HepG2 (cell line): Measurements from ENCODE around the gene SLC22A31. TPM values are rescaled to one million over a fixed set of nuclear protein-coding genes. Genes with fewer than 3 reads are reported as not detected.

ENCODE experiments used
- BHLHE40 ChIP-seq: IDR thresholded peaks from 2 replicates; pipeline ENCODE4 v1.6.1; 2011; ENCODE audit warnings: low read length, improper control_type of control experiment
- HNRNPK ChIP-seq: fragments of 200-400 bp; formaldehyde crosslinking; IDR thresholded peaks from 2 replicates; pipeline ENCODE4 v1.6.1; 2018; ENCODE audit warnings: low read length, low read depth, moderate library complexity, mild to moderate bottlenecking; ENCODE audit not compliant: poor library complexity, severe bottlenecking
- HOXA3 ChIP-seq: sonication (generic); formaldehyde crosslinking; IDR thresholded peaks from 2 replicates; pipeline ENCODE4 v1.5.0; 2020; ENCODE audit warnings: missing genetic modification reagents
- HOXA9 ChIP-seq: sonication (generic); formaldehyde crosslinking; IDR thresholded peaks from 2 replicates; pipeline ENCODE4 v1.8.1; 2022; ENCODE audit warnings: missing genetic modification reagents, mild to moderate bottlenecking, moderate library complexity, borderline replicate concordance
- NR2F6 ChIP-seq, 2 experiments: IDR thresholded peaks; 2 replicates each; pipeline ENCODE4 v1.6.1; 2016; ENCODE audit warnings: antibody characterized with exemption in 1 of 2, mild to moderate bottlenecking in 1 of 2
- PCBP1 ChIP-seq: fragments of 200-400 bp; formaldehyde crosslinking; IDR thresholded peaks from 2 replicates; pipeline ENCODE4 v1.6.1; 2017; ENCODE audit warnings: mild to moderate bottlenecking, low read depth, low read length, borderline replicate concordance
- POLR2A ChIP-seq, 2 experiments: IDR thresholded peaks; 2 replicates each; pipeline ENCODE4 v1.6.1; 2011; ENCODE audit warnings: low read depth in 2 of 2, low read length in 2 of 2, mild to moderate bottlenecking in 1 of 2, moderate library complexity in 1 of 2; ENCODE audit not compliant: insufficient read depth in 1 of 2
- POLR2G ChIP-seq: fragments of 200-400 bp; formaldehyde crosslinking; IDR thresholded peaks from 2 replicates; pipeline ENCODE4 v1.6.1; 2018; ENCODE audit warnings: mild to moderate bottlenecking, low read depth, low read length, moderate library complexity
- RBFOX2 ChIP-seq: fragments of 200-400 bp; formaldehyde crosslinking; IDR thresholded peaks from 2 replicates; pipeline ENCODE4 v1.6.1; 2017; ENCODE audit warnings: low read depth, mild to moderate bottlenecking, low read length
- RXRA ChIP-seq: sonication (generic); formaldehyde crosslinking; IDR thresholded peaks from 2 replicates; pipeline ENCODE4 v1.5.1; 2020; ENCODE audit warnings: missing genetic modification reagents
- SALL2 ChIP-seq: sonication (generic); formaldehyde crosslinking; IDR thresholded peaks from 2 replicates; pipeline ENCODE4 v1.8.1; 2023; ENCODE audit warnings: mild to moderate bottlenecking, missing genetic modification reagents, inconsistent platforms
- SIN3A ChIP-seq: IDR thresholded peaks from 2 replicates; pipeline ENCODE4 v1.6.1; 2011; ENCODE audit warnings: low read depth, mild to moderate bottlenecking, control low read depth, low read length, borderline replicate concordance
- TFDP1 ChIP-seq: IDR thresholded peaks from 2 replicates; pipeline ENCODE4 v1.6.1; 2016; ENCODE audit warnings: missing compliant biosample characterization, missing genetic modification reagents, borderline replicate concordance
- YY1 ChIP-seq: IDR thresholded peaks from 2 replicates; pipeline ENCODE4 v1.6.1; 2011; ENCODE audit warnings: low read length, low read depth, moderate library complexity, mild to moderate bottlenecking; ENCODE audit not compliant: insufficient read depth, insufficient replicate concordance
- ZC3H13 ChIP-seq: sonication (generic); formaldehyde crosslinking; IDR thresholded peaks from 2 replicates; pipeline ENCODE4 v1.8.1; 2023; ENCODE audit warnings: mild to moderate bottlenecking, missing genetic modification reagents, moderate library complexity
- ZEB1 ChIP-seq: IDR thresholded peaks from 2 replicates; pipeline ENCODE4 v1.6.1; 2012; ENCODE audit warnings: mild to moderate bottlenecking, low read depth, inconsistent platforms; ENCODE audit not compliant: insufficient replicate concordance
- ZNF138 ChIP-seq: sonication (generic); formaldehyde crosslinking; IDR thresholded peaks from 2 replicates; pipeline ENCODE4 v1.5.0; 2020; ENCODE audit warnings: mild to moderate bottlenecking, low read depth, missing genetic modification reagents
- ZNF543 ChIP-seq: sonication (generic); formaldehyde crosslinking; IDR thresholded peaks from 2 replicates; pipeline ENCODE4 v1.4.0; 2020; ENCODE audit warnings: mild to moderate bottlenecking, missing genetic modification reagents
- ZNF557 ChIP-seq: sonication (generic); formaldehyde crosslinking; IDR thresholded peaks from 2 replicates; pipeline ENCODE4 v1.4.0; 2020; ENCODE audit warnings: missing genetic modification reagents
- ZNF616 ChIP-seq: sonication (generic); formaldehyde crosslinking; IDR thresholded peaks from 2 replicates; pipeline ENCODE4 v1.5.0; 2020; ENCODE audit warnings: low read depth, mild to moderate bottlenecking, missing genetic modification reagents
- ZNF768 ChIP-seq: sonication (generic); formaldehyde crosslinking; IDR thresholded peaks from 2 replicates; pipeline ENCODE4 v1.4.0; 2020; ENCODE audit warnings: missing genetic modification reagents
- polyA plus RNA-seq, 8 experiments: library from polyadenylated mRNA; depleted of rRNA in 3 of 8; stranded (reverse) in 7 of 8; unstranded in 1 of 8; fragments of >200 nt; fragmentation: Illumina TruSeq in 4 of 8; extraction: Trizol in 4 of 8; gene quantifications; 2 replicates each; pipeline versions ENCODE4 v1.2.1 to v1.2.3, GENCODE V29; 2011 to 2016; ENCODE audit warnings: low read depth in 4 of 8, missing spikeins in 1 of 8, mixed read lengths in 1 of 8; ENCODE audit not compliant: insufficient read depth in 1 of 8
- total RNA-seq, 5 experiments: library from RNA; depleted of rRNA; stranded (reverse); fragments of >200 nt; fragmentation: Illumina TruSeq; extraction: Trizol; gene quantifications; 2 replicates each; pipeline ENCODE4 v1.2.3, GENCODE V29; 2016; ENCODE audit warnings: low read depth in 1 of 5
- TF ChIP-seq, protein P1 (sequence below): sonication (generic); formaldehyde crosslinking; IDR thresholded peaks from 2 replicates; pipeline ENCODE4 v1.4.0; 2020; ENCODE audit warnings: missing genetic modification reagents
- TF ChIP-seq, protein P2 (sequence below): IDR thresholded peaks from 2 replicates; pipeline ENCODE4 v1.6.1; 2016; ENCODE audit warnings: mild to moderate bottlenecking, missing biosample characterization, missing genetic modification reagents

SLC22A31 gene
- total and polyA plus RNA-seq, 2 of the 13 experiments (the other 11 are each of a cell fraction or from before 2014, with no cell fraction given): 67.3 to 83.3 TPM

DNA sequence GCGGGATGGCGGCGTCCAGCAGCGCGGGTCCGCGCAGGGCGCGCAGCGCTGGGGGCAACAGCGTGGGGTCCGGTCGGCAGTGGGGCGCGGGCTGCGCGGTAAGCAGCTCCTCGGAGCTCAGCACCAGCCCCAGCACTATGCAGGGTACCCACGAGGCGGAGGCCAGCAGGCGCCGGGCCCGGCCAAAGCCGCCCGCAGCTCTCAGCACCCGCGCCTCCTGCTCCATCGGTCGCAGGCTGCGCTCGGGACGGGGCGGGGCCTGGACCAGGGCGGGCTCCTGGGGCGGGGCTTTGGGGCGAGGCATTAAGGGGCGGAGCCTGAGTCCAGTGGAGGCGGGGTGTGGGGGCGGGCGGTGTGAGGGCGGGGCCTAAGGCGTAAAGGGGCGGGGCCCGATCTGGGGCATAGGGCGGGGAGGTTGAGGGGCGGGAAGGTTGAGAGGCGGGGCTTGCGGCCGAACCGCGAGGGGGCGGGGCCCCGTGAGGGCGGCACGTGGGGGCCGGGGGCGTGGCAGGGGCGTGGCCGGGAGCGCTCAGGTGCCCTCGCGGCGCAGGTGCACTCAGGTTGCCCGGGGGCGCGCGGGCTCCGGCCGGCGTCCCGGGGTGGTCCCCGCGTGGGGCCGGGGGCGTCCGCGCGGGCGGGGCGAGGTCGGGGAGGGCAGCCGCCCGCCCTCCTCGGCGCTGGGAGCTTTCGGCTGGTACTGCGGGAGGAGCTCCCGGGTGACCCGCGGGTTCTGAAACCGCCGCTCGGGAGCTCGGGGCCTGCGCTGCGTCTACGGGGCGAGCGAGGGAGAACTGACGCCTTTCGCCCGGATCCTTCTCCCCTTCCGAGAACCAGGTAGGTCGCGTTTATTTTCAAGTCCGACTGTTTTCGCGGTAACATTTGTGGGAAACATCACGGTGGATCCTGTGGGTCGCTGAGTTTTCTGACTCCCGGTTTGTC is 1.4 kb upstream of the SLC22A31 start (continued):
- TF ChIP-seq TFDP1 (CRISPR knock-in tag) (no peak), ZEB1 (peak; percentile 88), ZNF543 (peak; percentile 97), ZNF768 (CRISPR knock-in tag) (peak; percentile 63; the same call in 1 of the 2 replicates), ZNF557 (CRISPR knock-in tag) (0 out of 2 replicates have a peak, but pooled peaks have one; percentile 56), RXRA (CRISPR knock-in tag) (0 out of 2 replicates have a peak, but pooled peaks have one; percentile 33), YY1 (peak; percentile 34), POLR2G (peak; percentile 82), BHLHE40 (peak; percentile 78), NR2F6 (IDR thresholded peaks at IDR 0.05) (no peak), NR2F6 (CRISPR knock-in tag; IDR thresholded peaks at IDR 0.05) (0 out of 2 replicates have a peak, but pooled peaks have one; percentile 7), HNRNPK (peak; percentile 47), HOXA9 (CRISPR knock-in tag) (no peak), SIN3A (peak; percentile 22; the same call in 1 of the 2 replicates), SALL2 (CRISPR knock-in tag) (no peak), HOXA3 (CRISPR knock-in tag) (peak; percentile 24; the same call in 1 of the 2 replicates), ZNF138 (CRISPR knock-in tag) (0 out of 2 replicates have a peak, but pooled peaks have one; percentile 35), RBFOX2 (peak; percentile 81), ZC3H13 (CRISPR knock-in tag) (peak; percentile 8; the same call in 1 of the 2 replicates), PCBP1 (no peak), POLR2A (IDR thresholded peaks at IDR 0.05; ENCODE audit: insufficient read depth in 1 of 2, low read depth in 2 of 2, low read length in 2 of 2) (peak in 1 of 2 experiments; percentile 91; a peak in 2 of 4 replicates), ZNF616 (CRISPR knock-in tag) (0 out of 2 replicates have a peak, but pooled peaks have one; percentile 24)
- TF ChIP-seq, protein P1, sequence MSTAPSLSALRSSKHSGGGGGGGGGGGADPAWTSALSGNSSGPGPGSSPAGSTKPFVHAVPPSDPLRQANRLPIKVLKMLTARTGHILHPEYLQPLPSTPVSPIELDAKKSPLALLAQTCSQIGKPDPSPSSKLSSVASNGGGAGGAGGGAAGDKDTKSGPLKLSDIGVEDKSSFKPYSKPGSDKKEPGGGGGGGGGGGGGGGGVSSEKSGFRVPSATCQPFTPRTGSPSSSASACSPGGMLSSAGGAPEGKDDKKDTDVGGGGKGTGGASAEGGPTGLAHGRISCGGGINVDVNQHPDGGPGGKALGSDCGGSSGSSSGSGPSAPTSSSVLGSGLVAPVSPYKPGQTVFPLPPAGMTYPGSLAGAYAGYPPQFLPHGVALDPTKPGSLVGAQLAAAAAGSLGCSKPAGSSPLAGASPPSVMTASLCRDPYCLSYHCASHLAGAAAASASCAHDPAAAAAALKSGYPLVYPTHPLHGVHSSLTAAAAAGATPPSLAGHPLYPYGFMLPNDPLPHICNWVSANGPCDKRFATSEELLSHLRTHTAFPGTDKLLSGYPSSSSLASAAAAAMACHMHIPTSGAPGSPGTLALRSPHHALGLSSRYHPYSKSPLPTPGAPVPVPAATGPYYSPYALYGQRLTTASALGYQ (CRISPR knock-in tag): 0 out of 2 replicates have a peak, but pooled peaks have one; percentile 28
- TF ChIP-seq, protein P2, sequence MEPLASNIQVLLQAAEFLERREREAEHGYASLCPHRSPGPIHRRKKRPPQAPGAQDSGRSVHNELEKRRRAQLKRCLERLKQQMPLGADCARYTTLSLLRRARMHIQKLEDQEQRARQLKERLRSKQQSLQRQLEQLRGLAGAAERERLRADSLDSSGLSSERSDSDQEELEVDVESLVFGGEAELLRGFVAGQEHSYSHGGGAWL (CRISPR knock-in tag): no peak; the same call in 1 of the 2 replicates
